Mesodermal cell (in vitro differentiated cells): ENCODE results near the gene LRRC23.
"Not testable (repeated sequence)": the region's sequence is repeated elsewhere in the genome, so short reads cannot be mapped to it uniquely, and the experiment has no call there.

ENCODE experiments used
- H3K27ac ChIP-seq: 2 replicates; pipeline ENCODE4 v1.7.0; 2013; ENCODE audit warnings: mild to moderate bottlenecking, low read depth, low read length, moderate library complexity; ENCODE audit not compliant: severe bottlenecking
- H3K36me3 ChIP-seq: 2 replicates; pipeline ENCODE4 v1.7.1; 2013; ENCODE audit warnings: mild to moderate bottlenecking, low read length, moderate library complexity; ENCODE audit not compliant: control insufficient read depth, insufficient read depth
- H3K4me1 ChIP-seq: one replicate; pipeline ENCODE4 v1.7.1; 2013; ENCODE audit warnings: mild to moderate bottlenecking, low read length; ENCODE audit not compliant: insufficient read depth, control insufficient read depth, poor library complexity, severe bottlenecking
- H3K4me3 ChIP-seq: 2 replicates; pipeline ENCODE4 v1.7.0; 2013; ENCODE audit warnings: low read length, control low read depth, mild to moderate bottlenecking; ENCODE audit not compliant: insufficient read depth, poor library complexity, severe bottlenecking; ENCODE audit errors: extremely low read depth
- H3K9me3 ChIP-seq: 2 replicates; pipeline ENCODE4 v1.7.1; 2013; ENCODE audit warnings: mild to moderate bottlenecking, low read length, moderate library complexity; ENCODE audit not compliant: control insufficient read depth
- WGBS, 2 experiments: methylation state at CpG; one replicate each; pipeline ENCODE4 v1.1.5; 2013; ENCODE audit warnings: missing lambda C conversion rate in 2 of 2; ENCODE audit not compliant: insufficient coverage in 2 of 2; 5-methylcytosine and 5-hydroxymethylcytosine counted together

LRRC23 gene

GRCh38 chr12:6908141-6908540 lies 3.5 kb downstream of the LRRC23 start:
- H3K36me3 ChIP-seq, H3K9me3 ChIP-seq, H3K27ac ChIP-seq, H3K4me3 ChIP-seq: not testable (repeated sequence)
- H3K4me1 ChIP-seq: peaks cover 14% of the 10 kb centered on the region
- WGBS, 2 experiments: 85 to 93% methylated on average over 6 to 10 of the region's 11 CpGs

GRCh38 chr12:6909421-6910145 lies 5.0 kb downstream of the LRRC23 start:
- Histone ChIP-seq H3K4me1 (peaks cover 7% of the 10 kb centered on the region), H3K36me3 (no peaks in the 10 kb centered on the region), H3K9me3 (no peaks in the 10 kb centered on the region), H3K4me3 (no peak overlapping the region), H3K27ac (no peak overlapping the region)
- 88 to 100% methylated on average over 1 of the region's 4 CpGs for WGBS, 2 experiments

- Histone ChIP-seq H3K36me3 (peaks cover 11% of the 10 kb centered on the region), H3K27ac (no peak overlapping the region), H3K9me3 (no peaks in the 10 kb centered on the region), H3K4me1 (peaks cover 19% of the 10 kb centered on the region), H3K4me3 (no peak overlapping the region)
- WGBS, 2 experiments: 94 to 97% methylated on average over 13 to 14 of the region's 15 CpGs
Measured at GRCh38 chr12:6912164-6912935, 7.7 kb downstream of the LRRC23 start.

GRCh38 chr12:6914246-6914946 lies 9.8 kb downstream of the LRRC23 start, which contains the start of gene ENO2:
Gene ENO2, plus strand, starts transcription at chr12:6914580. Its CDS starts 1,253 bp downstream, at chr12:6915833.
- peak within 1 kb of the TSS; percentile 59 for H3K4me3 ChIP-seq
- no peaks in the 10 kb centered on the region for H3K9me3 ChIP-seq
- peaks cover 21% of the 10 kb centered on the region for H3K4me1 ChIP-seq
- H3K27ac ChIP-seq: no peak within 1 kb of the TSS
- WGBS, 2 experiments: 1 to 2% methylated on average over 45 to 57 of the region's 68 CpGs
- peaks cover 18% of the 10 kb centered on the region for H3K36me3 ChIP-seq

GRCh38 chr12:6914947-6915788 lies 10.5 kb downstream of the LRRC23 start:
- WGBS, 2 experiments: 4 to 18% methylated on average over 5 to 8 of the region's 29 CpGs
- peaks cover 21% of the 10 kb centered on the region for H3K4me1 ChIP-seq
- peaks cover 25% of the 10 kb centered on the region for H3K36me3 ChIP-seq
- H3K4me3 ChIP-seq: peak overlapping the region; percentile 59
- H3K27ac ChIP-seq: no peak overlapping the region
- no peaks in the 10 kb centered on the region for H3K9me3 ChIP-seq

GRCh38 chr12:6915789-6916285 lies 11.2 kb downstream of the LRRC23 start:
- H3K27ac ChIP-seq: no peak overlapping the region
- WGBS, 2 experiments: 82 to 86% methylated on average over 12 to 14 of the region's 14 CpGs
- peaks cover 26% of the 10 kb centered on the region for H3K36me3 ChIP-seq
- no peaks in the 10 kb centered on the region for H3K9me3 ChIP-seq
- H3K4me1 ChIP-seq: peaks cover 21% of the 10 kb centered on the region
- peak overlapping the region; percentile 27 for H3K4me3 ChIP-seq

GRCh38 chr12:6916426-6917200 lies 12.0 kb downstream of the LRRC23 start:
- H3K4me3 ChIP-seq: no peak overlapping the region
- H3K27ac ChIP-seq: no peak overlapping the region
- H3K36me3 ChIP-seq: peaks cover 31% of the 10 kb centered on the region
- 85 to 90% methylated on average over 7 to 10 of the region's 11 CpGs for WGBS, 2 experiments
- H3K4me1 ChIP-seq: peaks cover 21% of the 10 kb centered on the region
- no peaks in the 10 kb centered on the region for H3K9me3 ChIP-seq

- H3K27ac ChIP-seq: no peak overlapping the region
- H3K4me1 ChIP-seq: peaks cover 21% of the 10 kb centered on the region
- H3K36me3 ChIP-seq: peaks cover 37% of the 10 kb centered on the region
- H3K4me3 ChIP-seq: no peak overlapping the region
- WGBS, 2 experiments: 82 to 83% methylated on average over 11 to 14 of the region's 14 CpGs
- H3K9me3 ChIP-seq: no peaks in the 10 kb centered on the region
Measured at GRCh38 chr12:6917491-6918231, 13.0 kb downstream of the LRRC23 start.

- Histone ChIP-seq H3K36me3 (peaks cover 43% of the 10 kb centered on the region), H3K27ac (no peak overlapping the region), H3K9me3 (no peaks in the 10 kb centered on the region), H3K4me3 (no peak overlapping the region), H3K4me1 (peaks cover 25% of the 10 kb centered on the region)
- WGBS, 2 experiments: 84% methylated on average over 6 to 7 of the region's 7 CpGs
Measured at GRCh38 chr12:6919588-6919987, 15.0 kb downstream of the LRRC23 start.
